Adrenal gland (tissue), 12 donors: ENCODE results near the gene ATRIP. TPM values are rescaled to one million over a fixed set of nuclear protein-coding genes. Genes with fewer than 3 reads are reported as not detected.
A peak's percentile ranks its signal among the peaks of the same experiment; 100 is the strongest.
"Not testable (repeated sequence)": the region's sequence is repeated elsewhere in the genome, so short reads cannot be mapped to it uniquely, and the experiment has no call there.

Experiments used
- DNase-seq, 7 donors: peaks; one replicate each; pipeline ENCODE4 v3.0.0-alpha.2; 2019 to 2020
- H3K27ac ChIP-seq, 5 donors: fragments of 200-600 bp; sonication (generic) in 4 of 5; 1 replicate in 3 of 5; 2 replicates in 2 of 5; pipeline versions ENCODE4 v1.5.1 to v1.8.0; 2016 to 2020; ENCODE audit warnings: mild to moderate bottlenecking in 1 of 5
- H3K27me3 ChIP-seq: fragments of 200-600 bp; 2 replicates; pipeline ENCODE4 v1.8.0; 2021
- H3K36me3 ChIP-seq, 2 donors: fragments of 200-600 bp; replicated peaks in 1 of 2; 1 replicate in 1 of 2; 2 replicates in 1 of 2; pipeline versions ENCODE4 v1.5.1 to v1.8.0; 2018 to 2022
- H3K4me1 ChIP-seq, 2 donors: fragments of 200-600 bp; replicated peaks in 1 of 2; 1 replicate in 1 of 2; 2 replicates in 1 of 2; pipeline versions ENCODE4 v1.5.1 to v1.8.0; 2018 to 2021
- H3K4me3 ChIP-seq, 4 donors: fragments of 200-600 bp; sonication (generic) in 3 of 4; one replicate each; pipeline ENCODE4 v1.5.1; 2016 to 2018
- H3K9me3 ChIP-seq, 3 donors: fragments of 200-600 bp; sonication (generic) in 1 of 3; replicated peaks in 1 of 3; 1 replicate in 2 of 3; 2 replicates in 1 of 3; pipeline versions ENCODE4 v1.5.1 to v1.8.0; 2016 to 2021
- CTCF ChIP-seq, 6 experiments: fragments of 450-650 bp in 4 of 6; fragments of 200-600 bp in 2 of 6; sonication (generic) in 1 of 6; IDR thresholded peaks; 1 replicate in 5 of 6; 2 replicates in 1 of 6; pipeline versions ENCODE4 v1.5.1 to v1.8.0; 2016 to 2021; ENCODE audit warnings: antibody characterized with exemption in 6 of 6, mild to moderate bottlenecking in 2 of 6, moderate library complexity in 1 of 6
- POLR2A ChIP-seq, 2 donors: fragments of 450-650 bp; IDR thresholded peaks; one replicate each; pipeline ENCODE4 v1.6.1; 2017; ENCODE audit warnings: antibody characterized with exemption in 2 of 2, mild to moderate bottlenecking in 2 of 2, moderate library complexity in 1 of 2
- WGBS, 4 donors: extraction: QIAGEN DNeasy Blood & Tissue Kit in 2 of 4; methylation state at CpG; one replicate each; pipeline versions ENCODE4 v1.1.5 to v1.1.7; 2013 to 2017; 5-methylcytosine and 5-hydroxymethylcytosine counted together
- intact Hi-C, 2 donors: fragments of 100-400 bp; cut with DNase I; formaldehyde crosslinking; loops; one replicate each; pipeline versions ENCODE4 v1.14.1 to v1.15.0; 2022 to 2023
- polyA plus RNA-seq, 3 donors: library from polyadenylated mRNA; stranded (reverse); fragments of 200-250 nt in 2 of 3; fragments of 350-450 nt in 1 of 3; fragmentation: Illumina TruSeq in 1 of 3; extraction: RNeasy Lipid Tissue Mini Kit (QIAGEN cat#74804) in 1 of 3; gene quantifications; one replicate each; pipeline ENCODE4 v1.2.3, GENCODE V29; 2013 to 2014
- total RNA-seq, 9 donors: library from RNA; depleted of rRNA in 4 of 9; stranded (reverse); fragments of >200 nt in 4 of 9; fragments of 120-200 nt in 1 of 9; fragmentation: NEBNext Ultra II Directional in 1 of 9; extraction: Animal tissue kit (Norgen Biotek cat#: 25700) in 1 of 9; gene quantifications; one replicate each; pipeline versions ENCODE4 v1.1.0 to v1.2.4, GENCODE V29; 2013 to 2023
- donor health status: healthy with polysubstance abuse.
- donor health status: Bipolar disorder and iron deficiency.
- donor health status: DM: yes; HTN: yes; CAD: no.
- donor health status: DM: no; HTN: no; CAD: no.
- donor health status: DM: no; HTN: no; CAD: no.
- donor health status: DM: yes; HTN: yes; CAD: no.

The ATRIP gene
- total and polyA plus RNA-seq, 12 donors, result 5.1 to 15.9 (median 6.8) TPM

GRCh38 chr3:48399387-48400172 lies 47.0 kb upstream of the ATRIP start:
- Histone ChIP-seq H3K4me3 (no peak overlapping the region), H3K27ac (peak overlapping the region in 1 of 5 donors; percentile 12), H3K9me3 (no peaks in the 10 kb centered on the region), H3K4me1 (peaks cover 0 to 5% of the 10 kb centered on the region in 2 donors), H3K36me3 (no peaks in the 10 kb centered on the region), H3K27me3 (no peaks in the 10 kb centered on the region)
- TF ChIP-seq CTCF (IDR thresholded peaks at IDR 0.05) (no peak), POLR2A (IDR thresholded peaks at IDR 0.05) (no peak)
- peak in 3 of 7 donors; percentile 5 to 54 (median 12) for DNase-seq
- intact Hi-C loops, result loop anchor here in 1 of 2 donors (5.0 kb wide), 1 partner anchor 38 kb away; no protein-coding TSS in a partner anchor
- 45 to 67% (median 59%) methylated on average over 4 of the region's 4 CpGs for WGBS, 4 donors

- peaks cover 0 to 5% of the 10 kb centered on the region in 2 donors for H3K4me1 ChIP-seq
- intact Hi-C loops, result no loop called here
- 47 to 60% (median 55%) methylated on average over 6 of the region's 6 CpGs for WGBS, 4 donors
Measured at GRCh38 chr3:48400824-48401433, 45.6 kb upstream of the ATRIP start.

GRCh38 chr3:48401434-48401901 lies 45.1 kb upstream of the ATRIP start:
- H3K4me3 ChIP-seq, H3K27me3 ChIP-seq, intact Hi-C loops, H3K4me1 ChIP-seq, H3K9me3 ChIP-seq, H3K36me3 ChIP-seq: not testable (repeated sequence)
- 75 to 89% (median 85%) methylated on average over 12 of the region's 12 CpGs for WGBS, 4 donors
- peak overlapping the region in 3 of 5 donors; percentile 31 to 80 (median 74) for H3K27ac ChIP-seq
- peak in 3 of 7 donors; percentile 10 to 49 (median 18) for DNase-seq

More at GRCh38 chr3:48400824-48401433, 45.6 kb upstream of the ATRIP start:
- Histone ChIP-seq H3K27ac (no peak overlapping the region), H3K27me3 (no peaks in the 10 kb centered on the region), H3K36me3 (no peaks in the 10 kb centered on the region), H3K4me3 (no peak overlapping the region), H3K9me3 (no peaks in the 10 kb centered on the region)
- DNase-seq, result peak; percentile 44 to 82 (median 61)
- no peak for TF ChIP-seq POLR2A (IDR thresholded peaks at IDR 0.05)
- peak; percentile 79 to 93 (median 86) for TF ChIP-seq CTCF (IDR thresholded peaks at IDR 0.05)

- peaks cover 0 to 5% of the 10 kb centered on the region in 2 donors for H3K4me1 ChIP-seq
- peak; percentile 71 to 91 (median 86) for DNase-seq
- H3K27me3 ChIP-seq, result no peaks in the 10 kb centered on the region
- no peak overlapping the region for H3K4me3 ChIP-seq
- no peaks in the 10 kb centered on the region for H3K9me3 ChIP-seq
- no peaks in the 10 kb centered on the region for H3K36me3 ChIP-seq
- WGBS, 4 donors, result 20 to 37% (median 26%) methylated on average over 6 to 8 of the region's 8 CpGs
- intact Hi-C loops, result loop anchor here in 1 of 2 donors (1.0 kb wide), 1 partner anchor 29 kb away; no protein-coding TSS in a partner anchor
- TF ChIP-seq POLR2A (IDR thresholded peaks at IDR 0.05), result no peak
- no peak for TF ChIP-seq CTCF (IDR thresholded peaks at IDR 0.05)
- H3K27ac ChIP-seq, result peak overlapping the region in 3 of 5 donors; percentile 16 to 81 (median 80)
Measured at GRCh38 chr3:48402281-48402732, 44.2 kb upstream of the ATRIP start.
